Ishikawa (cell line): Measurements from ENCODE around the gene CACNA1C.

Source experiments
- MAX ChIP-seq: IDR thresholded peaks from 2 replicates; pipeline ENCODE4 v1.6.1; 2012
- NFIC ChIP-seq: IDR thresholded peaks from 2 replicates; pipeline ENCODE4 v1.6.1; 2012
- TAF1 ChIP-seq: IDR thresholded peaks from 2 replicates; pipeline ENCODE4 v1.6.1; 2012; ENCODE audit warnings: low read depth, mild to moderate bottlenecking

GRCh38 chr12:2251526-2252209, 198.9 kb downstream of the CACNA1C start:
- TF ChIP-seq TAF1 (no peak), MAX (no peak), NFIC (no peak)
